HG03460 (cell line): Measurements from ENCODE around the gene ITPA.
"Not testable (repeated sequence)": the region's sequence is repeated elsewhere in the genome, so short reads cannot be mapped to it uniquely, and the experiment has no call there.

Source experiments
- ATAC-seq: cut with Tn5 transposase; IDR thresholded peaks from one replicate; pipeline ENCODE4 v1.9.1; 2021; ENCODE audit not compliant: unreplicated experiment

ITPA gene

GRCh38 chr20:3172933-3173609, 36.2 kb upstream of the ITPA start, which contains the start of gene LZTS3:
Gene LZTS3, minus strand, starts transcription at chr20:3173549. Its CDS starts 6,386 bp downstream, at chr20:3167163.
- ATAC-seq = peak; percentile 57

- ATAC-seq = peak; percentile 86
Measured at GRCh38 chr20:3173610-3174441, 35.5 kb upstream of the ITPA start.

GRCh38 chr20:3174442-3175261, 34.6 kb upstream of the ITPA start:
- no peak for ATAC-seq

GRCh38 chr20:3175270-3175669, 34.0 kb upstream of the ITPA start:
- ATAC-seq = no peak

GRCh38 chr20:3177746-3178485, 31.4 kb upstream of the ITPA start:
- no peak for ATAC-seq

GRCh38 chr20:3180319-3180718, 29.0 kb upstream of the ITPA start:
- ATAC-seq = no peak

GRCh38 chr20:3181270-3181669, 28.0 kb upstream of the ITPA start:
- no peak for ATAC-seq

GRCh38 chr20:3182429-3182828, 26.9 kb upstream of the ITPA start:
- not testable (repeated sequence) for ATAC-seq

GRCh38 chr20:3183896-3184612, 25.2 kb upstream of the ITPA start:
- ATAC-seq = no peak

- ATAC-seq = not testable (repeated sequence)
Measured at GRCh38 chr20:3187861-3188260, 21.4 kb upstream of the ITPA start.

- no peak for ATAC-seq
Measured at GRCh38 chr20:3188823-3189413, 20.4 kb upstream of the ITPA start.

GRCh38 chr20:3189561-3190131, 19.7 kb upstream of the ITPA start:
- ATAC-seq = no peak

GRCh38 chr20:3190681-3191111, 18.6 kb upstream of the ITPA start:
- no peak for ATAC-seq

- no peak for ATAC-seq
Measured at GRCh38 chr20:3192226-3193015, 16.9 kb upstream of the ITPA start.

- ATAC-seq = no peak
Measured at GRCh38 chr20:3193806-3194616, 15.3 kb upstream of the ITPA start.

- no peak for ATAC-seq
Measured at GRCh38 chr20:3194617-3195280, 14.5 kb upstream of the ITPA start.

GRCh38 chr20:3195590-3196237, 13.6 kb upstream of the ITPA start:
- ATAC-seq = no peak
